ENCODE measurements around the gene RNF182.
"Not testable (repeated sequence)": the region's sequence is repeated elsewhere in the genome, so short reads cannot be mapped to it uniquely, and the experiment has no call there.

Gene RNF182, protein sequence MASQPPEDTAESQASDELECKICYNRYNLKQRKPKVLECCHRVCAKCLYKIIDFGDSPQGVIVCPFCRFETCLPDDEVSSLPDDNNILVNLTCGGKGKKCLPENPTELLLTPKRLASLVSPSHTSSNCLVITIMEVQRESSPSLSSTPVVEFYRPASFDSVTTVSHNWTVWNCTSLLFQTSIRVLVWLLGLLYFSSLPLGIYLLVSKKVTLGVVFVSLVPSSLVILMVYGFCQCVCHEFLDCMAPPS

DNA sequence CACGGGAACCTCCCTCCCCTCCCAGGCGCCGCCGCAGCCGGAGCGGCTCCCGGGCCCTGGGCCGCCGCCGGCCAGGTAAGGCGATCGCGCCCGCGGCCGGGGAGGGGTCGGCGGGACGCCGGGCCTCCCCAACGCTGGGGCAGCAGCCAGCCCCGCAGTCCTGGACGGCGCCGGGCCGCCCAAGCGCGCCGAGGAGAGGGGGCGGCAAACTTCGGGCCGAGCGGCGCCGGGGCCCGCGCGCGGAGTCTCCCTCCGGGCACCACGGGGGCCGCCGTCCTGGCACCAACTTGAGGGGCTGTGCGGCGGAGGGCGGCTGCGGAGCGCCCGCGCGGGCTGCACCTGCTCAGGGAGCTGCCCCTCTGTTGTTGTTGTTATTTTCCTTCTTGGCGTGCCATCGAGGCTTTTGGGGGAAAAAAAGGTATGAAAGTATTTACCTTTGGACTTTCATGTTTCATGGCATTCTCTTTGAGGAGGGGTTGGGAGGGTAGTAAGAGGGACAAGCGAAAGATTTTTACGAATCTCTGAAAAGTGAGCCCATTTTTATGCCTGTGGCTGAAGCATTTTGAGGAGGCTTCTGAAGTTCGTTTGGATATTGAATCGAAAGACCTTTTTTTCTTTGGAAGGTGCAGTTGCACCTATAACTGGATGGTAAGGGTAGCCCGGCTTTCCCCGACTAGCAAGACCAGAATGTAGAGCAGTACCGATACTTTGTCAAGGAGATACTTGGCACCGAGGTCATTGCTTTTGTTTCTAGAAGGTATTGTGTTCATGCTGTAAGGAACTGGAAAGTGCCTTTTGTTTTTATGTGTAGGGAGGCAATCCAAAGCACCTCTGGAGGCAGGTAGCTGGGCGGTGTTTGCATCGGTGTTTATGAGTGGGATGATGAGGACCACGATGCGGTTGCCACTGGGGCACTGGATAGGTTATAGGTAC lies at the start of gene RNF182:
Gene RNF182 (plus strand): TSS at position 4 of the 933 bp plus-strand sequence. CDS start 52,168 bp downstream, outside the sequence.
- DNase-seq (ENCODE audit: low read depth in 3 of 3) = no peak

DNA sequence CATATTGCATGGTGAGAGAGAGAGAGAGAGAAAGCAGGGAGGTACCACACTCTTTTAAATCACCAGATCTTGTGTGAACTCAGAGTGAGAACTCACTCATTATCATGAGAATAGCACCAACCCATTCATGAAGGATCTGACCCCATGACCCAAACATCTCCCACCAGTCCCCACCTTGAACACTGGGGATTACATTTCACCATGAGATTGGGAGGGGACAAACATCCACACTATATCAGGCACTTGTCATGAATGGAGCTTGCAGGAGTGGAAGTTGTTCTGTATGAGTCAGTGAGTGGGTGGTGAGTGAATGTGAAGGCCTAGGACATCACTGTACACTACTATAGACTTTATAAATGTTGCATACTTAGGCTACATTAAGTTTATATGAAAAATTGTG lies 47.7 kb upstream of the RNF182 start:
- no peak for DNase-seq (ENCODE audit: low read depth in 3 of 3)

DNA sequence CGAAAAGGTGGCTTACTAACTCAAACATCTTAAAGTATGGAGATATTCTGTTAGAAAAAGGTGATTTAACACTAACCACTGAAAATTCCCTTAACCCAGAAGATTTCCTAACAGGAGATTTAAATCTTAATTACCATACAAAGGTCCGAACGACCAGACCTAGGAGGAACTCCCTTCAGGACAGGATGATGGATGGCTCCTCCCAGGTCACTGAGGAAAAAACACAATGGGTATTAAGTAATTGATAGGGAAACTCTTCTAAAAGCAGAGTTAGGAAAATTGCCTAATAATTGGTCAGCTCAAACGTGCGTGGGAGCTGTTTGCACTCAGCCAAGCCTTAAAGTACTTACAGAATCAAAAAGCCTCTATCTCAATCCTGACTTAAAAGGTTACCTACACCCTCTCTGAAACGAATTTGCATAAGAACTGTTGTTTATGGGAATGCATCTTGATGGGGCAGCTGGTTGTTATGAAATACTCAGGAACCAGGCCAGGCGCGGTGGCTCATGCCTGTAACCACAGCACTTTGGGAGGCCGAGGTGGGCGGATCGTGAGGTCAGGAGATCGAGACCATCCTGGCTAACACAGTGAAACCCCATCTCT lies 44.6 kb upstream of the RNF182 start:
- DNase-seq (ENCODE audit: low read depth in 3 of 3) = not testable (repeated sequence)

- no peak for DNase-seq (ENCODE audit: low read depth in 3 of 3)
These were observed 43.1 kb upstream of the RNF182 start for GRCh38 chr6:13881621-13882165.

GRCh38 chr6:13883966-13884365 lies 40.8 kb upstream of the RNF182 start:
- no peak for DNase-seq (ENCODE audit: low read depth in 3 of 3)

DNA sequence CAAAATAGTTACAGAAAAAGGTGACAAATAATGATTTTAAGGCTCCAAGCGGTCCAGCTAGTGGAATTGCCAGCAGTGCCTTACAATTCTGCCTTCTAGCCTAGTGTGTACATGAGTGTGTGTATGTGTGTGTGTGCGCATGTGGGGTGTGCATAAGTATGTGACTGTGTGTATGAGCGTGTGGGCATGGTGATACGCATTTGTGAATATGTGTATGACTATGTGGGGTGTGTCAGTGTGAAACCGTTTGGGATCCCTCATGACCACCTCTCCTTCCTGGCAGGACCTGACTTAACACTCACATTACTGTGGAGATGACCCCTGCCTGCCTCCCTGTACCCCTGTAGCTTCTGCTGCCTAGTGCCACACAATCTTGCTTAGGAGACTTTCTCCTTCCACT lies 40.4 kb upstream of the RNF182 start:
- no peak for DNase-seq (ENCODE audit: low read depth in 3 of 3)

GRCh38 chr6:13885601-13886000 lies 39.2 kb upstream of the RNF182 start:
- DNase-seq (ENCODE audit: low read depth in 3 of 3) = no peak

DNA sequence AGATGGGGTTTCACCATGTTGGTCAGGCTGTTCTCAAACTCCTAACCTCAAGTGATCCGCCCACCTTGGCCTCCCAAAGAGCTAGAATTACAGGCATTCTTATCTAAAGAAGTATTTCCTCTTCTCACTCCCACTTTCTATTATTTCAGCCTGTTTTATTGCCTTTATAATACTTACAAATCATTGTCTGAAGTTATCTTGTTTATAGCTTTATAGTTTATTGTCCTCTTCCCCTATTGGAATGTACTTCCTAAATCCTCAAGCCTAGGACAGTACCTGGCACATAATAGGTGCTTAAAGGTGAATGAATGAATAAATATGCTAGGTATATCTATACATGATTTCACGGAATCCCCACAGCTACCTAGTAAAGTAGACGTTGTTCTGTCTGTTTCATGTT lies 37.8 kb upstream of the RNF182 start:
- DNase-seq (ENCODE audit: low read depth in 3 of 3) = no peak

- DNase-seq (ENCODE audit: low read depth in 3 of 3) = no peak
These were observed 32.6 kb upstream of the RNF182 start for GRCh38 chr6:13892017-13892645.

- no peak for DNase-seq (ENCODE audit: low read depth in 3 of 3)
These were observed 21.8 kb upstream of the RNF182 start for GRCh38 chr6:13902922-13903321.

GRCh38 chr6:13903364-13903763 lies 21.4 kb upstream of the RNF182 start:
- no peak for DNase-seq (ENCODE audit: low read depth in 3 of 3)

DNA sequence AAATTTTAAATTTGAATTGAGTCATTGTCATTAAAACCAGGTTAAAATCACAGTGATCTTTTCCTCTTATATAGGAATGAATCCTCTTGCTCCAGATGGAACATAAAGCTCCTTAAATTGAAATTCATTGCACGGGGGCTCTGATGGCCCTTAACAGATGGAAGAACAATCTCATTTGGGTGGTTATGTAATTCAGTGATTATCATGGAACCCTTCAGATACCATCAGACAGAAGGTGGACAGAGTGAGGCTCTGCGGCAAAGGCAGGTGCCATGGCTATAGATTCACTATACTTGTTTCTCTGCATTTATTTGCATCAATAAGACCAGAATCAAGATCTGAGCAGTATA lies 17.8 kb upstream of the RNF182 start:
- DNase-seq (ENCODE audit: low read depth in 3 of 3) = no peak

GRCh38 chr6:13907614-13908215 lies 17.0 kb upstream of the RNF182 start:
- no peak for DNase-seq (ENCODE audit: low read depth in 3 of 3)

DNA sequence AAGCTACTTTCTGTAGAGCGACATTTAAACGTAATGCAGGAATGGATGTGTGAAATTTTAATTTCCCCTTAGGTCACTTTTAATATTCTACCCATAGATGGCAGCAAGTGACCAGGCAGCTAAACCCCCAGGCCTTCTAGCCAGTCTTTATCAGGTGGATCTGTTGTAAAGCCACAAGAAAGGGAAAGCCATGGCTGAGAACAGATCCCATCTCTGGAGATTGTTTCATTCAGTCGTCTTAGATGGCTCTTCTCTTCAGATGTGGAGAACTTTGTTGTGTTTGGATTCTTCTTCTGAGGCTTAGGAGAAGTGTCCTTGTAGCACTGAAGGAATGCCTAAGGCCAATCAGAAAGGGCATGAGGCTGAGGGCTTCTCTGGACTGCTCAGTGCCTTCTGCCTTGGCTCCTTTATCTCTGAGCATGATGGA lies 15.8 kb upstream of the RNF182 start:
- DNase-seq (ENCODE audit: low read depth in 3 of 3) = peak in 1 of 3 experiments; percentile 28

DNA sequence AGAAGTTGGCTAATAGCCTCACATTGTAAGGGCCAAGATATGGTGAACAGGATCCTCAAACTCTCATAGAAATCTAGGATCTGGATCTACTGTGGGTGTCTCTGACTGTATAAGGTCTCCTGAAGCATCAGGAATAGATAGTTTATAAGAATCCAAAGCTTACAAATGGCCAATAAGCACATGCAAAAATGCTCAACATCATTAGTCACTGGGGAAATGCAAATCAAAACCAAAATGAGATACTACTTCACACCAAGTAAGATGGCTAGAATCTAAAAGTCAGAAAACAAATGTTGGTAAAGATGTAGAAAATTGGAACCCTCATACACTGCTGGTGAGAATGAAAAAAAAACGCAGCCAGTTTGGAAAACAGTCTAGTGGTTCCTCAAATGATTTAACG lies 14.3 kb upstream of the RNF182 start:
- DNase-seq (ENCODE audit: low read depth in 3 of 3) = no peak

- no peak for DNase-seq (ENCODE audit: low read depth in 3 of 3)
These were observed 13.4 kb upstream of the RNF182 start for GRCh38 chr6:13911337-13911736.

GRCh38 chr6:13913226-13914001 lies 11.3 kb upstream of the RNF182 start:
- DNase-seq (ENCODE audit: low read depth in 3 of 3) = no peak

GRCh38 chr6:13914351-13914750 lies 10.4 kb upstream of the RNF182 start:
- no peak for DNase-seq (ENCODE audit: low read depth in 3 of 3)

- DNase-seq (ENCODE audit: low read depth in 3 of 3) = no peak
These were observed 9.1 kb upstream of the RNF182 start for GRCh38 chr6:13915561-13916229.
